Measurements from ENCODE around the gene LRP1B.

DNA sequence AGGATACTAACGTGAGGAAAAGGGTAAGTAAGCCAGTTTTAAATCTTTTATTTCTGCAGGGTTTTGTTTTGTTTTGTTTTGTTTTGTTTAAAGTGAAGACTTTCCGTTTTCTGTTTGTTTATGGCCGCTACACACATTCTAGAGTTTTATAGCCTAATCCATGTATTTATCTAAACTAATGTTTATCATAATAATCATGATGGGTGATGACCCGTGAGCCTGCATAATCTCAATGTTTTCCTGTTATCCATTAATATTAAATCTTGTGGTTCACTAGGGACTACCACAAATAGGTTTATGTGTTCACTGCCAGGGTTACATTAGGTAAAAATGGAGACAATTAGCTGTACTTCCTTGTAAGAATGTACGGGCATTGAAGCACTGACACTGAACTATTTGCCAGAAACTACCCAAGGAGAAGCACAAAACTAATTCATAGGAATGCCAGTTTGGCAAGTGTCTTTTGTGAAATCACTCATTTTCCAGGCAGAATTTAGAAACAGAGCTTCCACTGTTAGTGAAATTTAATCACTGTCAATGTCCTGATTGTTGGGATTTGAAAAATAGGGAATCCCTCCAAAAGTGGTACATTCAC lies 574.8 kb downstream of the LRP1B start:
- TF ChIP-seq, protein P1, sequence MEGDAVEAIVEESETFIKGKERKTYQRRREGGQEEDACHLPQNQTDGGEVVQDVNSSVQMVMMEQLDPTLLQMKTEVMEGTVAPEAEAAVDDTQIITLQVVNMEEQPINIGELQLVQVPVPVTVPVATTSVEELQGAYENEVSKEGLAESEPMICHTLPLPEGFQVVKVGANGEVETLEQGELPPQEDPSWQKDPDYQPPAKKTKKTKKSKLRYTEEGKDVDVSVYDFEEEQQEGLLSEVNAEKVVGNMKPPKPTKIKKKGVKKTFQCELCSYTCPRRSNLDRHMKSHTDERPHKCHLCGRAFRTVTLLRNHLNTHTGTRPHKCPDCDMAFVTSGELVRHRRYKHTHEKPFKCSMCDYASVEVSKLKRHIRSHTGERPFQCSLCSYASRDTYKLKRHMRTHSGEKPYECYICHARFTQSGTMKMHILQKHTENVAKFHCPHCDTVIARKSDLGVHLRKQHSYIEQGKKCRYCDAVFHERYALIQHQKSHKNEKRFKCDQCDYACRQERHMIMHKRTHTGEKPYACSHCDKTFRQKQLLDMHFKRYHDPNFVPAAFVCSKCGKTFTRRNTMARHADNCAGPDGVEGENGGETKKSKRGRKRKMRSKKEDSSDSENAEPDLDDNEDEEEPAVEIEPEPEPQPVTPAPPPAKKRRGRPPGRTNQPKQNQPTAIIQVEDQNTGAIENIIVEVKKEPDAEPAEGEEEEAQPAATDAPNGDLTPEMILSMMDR (IDR thresholded peaks at IDR 0.05): no peak
- TF ChIP-seq POLR2A (IDR thresholded peaks at IDR 0.05) (no peak), POLR2AphosphoS5 (IDR thresholded peaks at IDR 0.05) (no peak)

Measured in breast epithelium (tissue), 3 donors.